Spleen (tissue), 3 donors: ENCODE results near the gene SLC41A1.

Experiments used
- POLR2A ChIP-seq, 3 donors: fragments of 450-650 bp; IDR thresholded peaks; one replicate each; pipeline ENCODE4 v1.5.1; 2017; ENCODE audit warnings: antibody characterized with exemption in 3 of 3, mild to moderate bottlenecking in 1 of 3
- POLR2AphosphoS5 ChIP-seq, 3 donors: sonication (generic); formaldehyde crosslinking; IDR thresholded peaks; one replicate each; pipeline ENCODE4 v1.5.1; 2017; ENCODE audit warnings: antibody characterized with exemption in 3 of 3

DNA sequence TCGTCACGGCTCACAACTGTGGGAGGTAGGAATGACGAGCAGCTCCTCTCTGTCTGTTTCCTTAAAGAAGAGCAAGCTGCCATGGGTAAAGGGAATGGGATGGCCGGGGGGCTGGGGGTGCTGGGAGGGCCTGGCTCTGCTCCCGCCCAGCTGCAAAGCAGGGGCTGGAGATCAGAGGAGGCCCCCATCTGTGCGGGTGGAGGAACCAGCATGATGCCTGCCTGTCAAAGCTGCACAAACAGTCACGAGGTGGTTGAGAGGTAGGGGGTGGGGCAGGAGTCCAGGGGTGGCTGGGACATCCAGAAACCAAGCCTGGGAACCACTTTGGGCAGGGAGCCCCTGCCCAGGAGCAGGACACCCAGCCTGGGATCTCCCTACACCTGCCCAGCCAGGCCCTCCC is 12.6 kb downstream of the SLC41A1 start:
- TF ChIP-seq POLR2A (IDR thresholded peaks at IDR 0.05) (no peak), POLR2AphosphoS5 (IDR thresholded peaks at IDR 0.05) (no peak)
